ENCODE data around the gene GTPBP8. TPM values are rescaled to one million over a fixed set of nuclear protein-coding genes. Genes with fewer than 3 reads are reported as not detected.

Gene GTPBP8
- total and polyA plus RNA-seq, 10 of the 15 experiments (the other 5 are each of a cell fraction or from before 2014, with no cell fraction given) = 10.3 to 29.0 (median 17.0) TPM

DNA sequence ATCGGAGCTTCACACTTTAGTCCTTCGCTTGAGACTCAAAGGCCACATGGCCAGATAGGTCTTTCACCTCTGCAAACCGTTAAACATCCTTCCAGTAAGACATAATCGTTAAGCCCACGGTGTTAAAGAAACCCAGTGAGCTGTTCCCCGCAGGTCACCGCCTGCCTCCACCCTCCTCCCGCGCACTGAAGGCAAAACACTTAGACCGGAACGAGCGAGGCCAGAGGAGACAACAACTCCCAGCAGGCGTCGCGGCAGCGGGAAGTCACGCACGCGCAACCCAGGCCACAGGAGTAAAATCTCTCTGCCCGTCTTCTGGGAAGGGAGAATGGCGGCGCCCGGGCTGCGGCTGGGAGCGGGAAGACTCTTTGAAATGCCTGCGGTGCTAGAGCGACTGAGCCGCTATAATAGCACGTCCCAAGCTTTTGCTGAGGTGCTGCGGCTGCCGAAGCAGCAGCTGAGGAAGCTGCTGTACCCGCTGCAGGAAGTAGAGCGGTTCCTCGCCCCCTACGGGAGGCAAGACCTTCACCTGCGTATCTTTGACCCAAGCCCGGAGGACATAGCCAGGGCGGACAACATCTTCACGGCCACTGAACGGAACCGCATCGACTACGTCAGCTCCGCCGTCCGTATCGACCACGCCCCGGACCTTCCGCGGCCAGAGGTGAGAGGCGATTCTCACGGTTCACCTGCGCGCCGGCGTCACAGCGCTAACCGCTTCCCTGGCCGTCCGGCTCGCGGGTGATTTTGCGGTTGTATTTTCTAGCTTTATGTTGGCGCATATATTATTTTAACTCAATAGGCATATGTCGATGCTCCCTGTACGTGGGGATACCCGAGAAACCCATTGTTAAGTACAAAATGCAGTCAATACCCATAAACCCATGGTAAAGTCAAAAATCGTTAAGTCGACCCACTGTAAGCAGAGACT is at the start of gene GTPBP8 (continued):
- TF ChIP-seq ZBTB33 (IDR thresholded peaks at IDR 0.05) (no peak), WRNIP1 (IDR thresholded peaks at IDR 0.05; ENCODE audit: borderline replicate concordance, low read depth, low read length) (no peak), IRF4 (IDR thresholded peaks at IDR 0.05; ENCODE audit: low read depth, low read length) (no peak), MYC (IDR thresholded peaks at IDR 0.05; ENCODE audit: insufficient read depth, insufficient read length, insufficient replicate concordance, low read length, severe bottlenecking) (no peak), PAX5 (IDR thresholded peaks at IDR 0.05; ENCODE audit: borderline replicate concordance, low read depth, low read length) (peak; percentile 92), SMAD5 (IDR thresholded peaks at IDR 0.05; ENCODE audit: low read depth) (peak; percentile 74), YY1 (IDR thresholded peaks at IDR 0.05; ENCODE audit: low read depth, low read length) (peak; percentile 94), ZBTB11 (CRISPR knock-in tag; IDR thresholded peaks at IDR 0.05) (peak; percentile 60), ZBED1 (IDR thresholded peaks at IDR 0.05; ENCODE audit: borderline replicate concordance) (peak; percentile 69; the same call in 1 of the 2 replicates), CREB1 (IDR thresholded peaks at IDR 0.05; ENCODE audit: low read depth) (peak; percentile 85), IKZF1 (conservative IDR thresholded peaks at IDR 0.05) (peak; percentile 93), EED (IDR thresholded peaks at IDR 0.05; ENCODE audit: low read depth) (peak; percentile 56; the same call in 1 of the 2 replicates), GABPA (IDR thresholded peaks at IDR 0.05; ENCODE audit: low read depth) (peak; percentile 82), MTA2 (IDR thresholded peaks at IDR 0.05; ENCODE audit: low read depth) (peak; percentile 77; the same call in 1 of the 2 replicates), SPI1 (IDR thresholded peaks at IDR 0.05; ENCODE audit: borderline replicate concordance, insufficient read depth, low read depth, low read length) (0 out of 2 replicates have a peak, but pooled peaks have one; percentile 23), SREBF1 (IDR thresholded peaks at IDR 0.05; ENCODE audit: low read length) (no peak), SMARCA5 (IDR thresholded peaks at IDR 0.05) (peak; percentile 72; the same call in 1 of the 2 replicates), HCFC1 (IDR thresholded peaks at IDR 0.05; ENCODE audit: low read length) (peak; percentile 67), RELB (IDR thresholded peaks at IDR 0.05; ENCODE audit: low read depth) (peak; percentile 69; the same call in 1 of the 2 replicates), KDM1A (IDR thresholded peaks at IDR 0.05; ENCODE audit: borderline replicate concordance) (no peak), RB1 (IDR thresholded peaks at IDR 0.05; ENCODE audit: borderline replicate concordance) (peak; percentile 65; the same call in 1 of the 2 replicates)
- TF ChIP-seq, protein P1, sequence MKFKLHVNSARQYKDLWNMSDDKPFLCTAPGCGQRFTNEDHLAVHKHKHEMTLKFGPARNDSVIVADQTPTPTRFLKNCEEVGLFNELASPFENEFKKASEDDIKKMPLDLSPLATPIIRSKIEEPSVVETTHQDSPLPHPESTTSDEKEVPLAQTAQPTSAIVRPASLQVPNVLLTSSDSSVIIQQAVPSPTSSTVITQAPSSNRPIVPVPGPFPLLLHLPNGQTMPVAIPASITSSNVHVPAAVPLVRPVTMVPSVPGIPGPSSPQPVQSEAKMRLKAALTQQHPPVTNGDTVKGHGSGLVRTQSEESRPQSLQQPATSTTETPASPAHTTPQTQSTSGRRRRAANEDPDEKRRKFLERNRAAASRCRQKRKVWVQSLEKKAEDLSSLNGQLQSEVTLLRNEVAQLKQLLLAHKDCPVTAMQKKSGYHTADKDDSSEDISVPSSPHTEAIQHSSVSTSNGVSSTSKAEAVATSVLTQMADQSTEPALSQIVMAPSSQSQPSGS (IDR thresholded peaks at IDR 0.05; ENCODE audit: low read length) = 0 out of 2 replicates have a peak, but pooled peaks have one; percentile 27

Data from GM12878 (cell line).